Endodermal cell (in vitro differentiated cells): ENCODE data around the gene SPN. TPM values are rescaled to one million over a fixed set of nuclear protein-coding genes. Genes with fewer than 3 reads are reported as not detected.

Source experiments
- DNase-seq: peaks from one replicate; pipeline ENCODE4 v3.0.0-alpha.2; 2017
- H3K27ac ChIP-seq: 2 replicates; pipeline ENCODE4 v1.5.1; 2013; ENCODE audit warnings: mild to moderate bottlenecking, low read depth, low read length, moderate library complexity
- H3K27me3 ChIP-seq: 2 replicates; pipeline ENCODE4 v1.6.1; 2013; ENCODE audit warnings: mild to moderate bottlenecking, low read length, moderate library complexity; ENCODE audit not compliant: insufficient read depth, control insufficient read depth, poor library complexity, severe bottlenecking
- H3K36me3 ChIP-seq: 2 replicates; pipeline ENCODE4 v1.7.0; 2013; ENCODE audit warnings: mild to moderate bottlenecking, low read length, moderate library complexity; ENCODE audit not compliant: control insufficient read depth, insufficient read depth
- H3K4me1 ChIP-seq: one replicate; pipeline ENCODE4 v1.7.0; 2013; ENCODE audit warnings: low read length; ENCODE audit not compliant: control insufficient read depth, insufficient read depth
- H3K4me3 ChIP-seq: 2 replicates; pipeline ENCODE4 v1.5.1; 2013; ENCODE audit warnings: mild to moderate bottlenecking, low read length, moderate library complexity
- H3K9ac ChIP-seq: 2 replicates; pipeline ENCODE4 v1.6.1; 2013; ENCODE audit warnings: mild to moderate bottlenecking, low read length, moderate library complexity; ENCODE audit not compliant: poor library complexity, severe bottlenecking; ENCODE audit errors: extremely low read depth
- H3K9me3 ChIP-seq: 2 replicates; pipeline ENCODE4 v1.6.1; 2013; ENCODE audit warnings: mild to moderate bottlenecking, low read length, moderate library complexity; ENCODE audit not compliant: control insufficient read depth
- H3K27ac Mint-ChIP-seq: 2 replicates; pipeline ENCODE4 v1.8.0; 2020; ENCODE audit warnings: mixed read lengths
- H3K27me3 Mint-ChIP-seq: 2 replicates; pipeline ENCODE4 v1.8.0; 2021; ENCODE audit warnings: mild to moderate bottlenecking, mixed read lengths; ENCODE audit not compliant: insufficient read depth
- H3K36me3 Mint-ChIP-seq: 2 replicates; pipeline ENCODE4 v1.8.0; 2020; ENCODE audit warnings: low read depth, mixed read lengths
- H3K4me1 Mint-ChIP-seq: 2 replicates; pipeline ENCODE4 v1.8.0; 2020; ENCODE audit warnings: mixed read lengths
- H3K4me3 Mint-ChIP-seq: 2 replicates; pipeline ENCODE4 v1.8.0; 2020; ENCODE audit warnings: mild to moderate bottlenecking, moderate library complexity, mixed read lengths
- H3K9me3 Mint-ChIP-seq: 2 replicates; pipeline ENCODE4 v1.8.0; 2020; ENCODE audit warnings: mild to moderate bottlenecking, mixed read lengths
- WGBS, 2 experiments: methylation state at CpG; one replicate each; pipeline versions ENCODE4 v1.1.5 to v1.1.7; 2013; ENCODE audit warnings: missing lambda C conversion rate in 2 of 2, mixed read lengths in 1 of 2; ENCODE audit not compliant: insufficient coverage in 1 of 2, insufficient read length in 1 of 2; 5-methylcytosine and 5-hydroxymethylcytosine counted together
- total RNA-seq, 2 donors: library from RNA; stranded (reverse); fragmentation: NEBNext Ultra II Directional in 1 of 2; extraction: Animal tissue kit (Norgen Biotek cat#: 25700) in 1 of 2; gene quantifications; 2 replicates in 1 of 2; 3 replicates in 1 of 2; pipeline ENCODE4 v1.2.1, GENCODE V29; 2021
- TF ChIP-seq, protein P1 (sequence below): fragments of 200-600 bp; sonication (generic); conservative IDR thresholded peaks from 2 replicates; pipeline ENCODE4 v1.5.0; 2021; ENCODE audit warnings: antibody characterized with exemption, mild to moderate bottlenecking

Gene SPN
- total RNA-seq, 2 donors from 2014 or later: 0.86 TPM; not detected in 1

DNA sequence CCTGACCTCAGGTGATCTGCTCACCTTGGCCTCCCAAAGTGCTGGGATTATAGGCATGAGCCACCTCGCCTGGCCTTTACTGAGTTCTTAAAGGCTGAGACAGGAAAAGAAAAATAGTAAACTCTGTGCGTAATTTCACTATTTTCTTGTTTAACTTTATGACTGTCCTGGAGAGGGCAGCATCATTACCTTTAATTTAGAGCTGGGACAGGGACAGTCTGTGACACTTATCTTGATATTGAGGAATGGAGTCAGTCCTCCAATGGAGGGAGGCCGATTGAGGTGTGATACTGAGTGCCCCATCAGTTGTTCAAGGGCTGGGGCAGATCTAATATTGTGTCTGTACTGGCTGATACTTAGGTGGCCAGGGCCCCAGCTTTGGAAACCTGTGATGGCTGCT, 21.5 kb upstream of the SPN start:
- 84 to 93% methylated on average over 3 of the region's 3 CpGs for WGBS, 2 experiments
- H3K9ac ChIP-seq: no peak overlapping the region
- Mint-ChIP-seq H3K27me3 (no peaks in the 10 kb centered on the region), H3K9me3 (no peaks in the 10 kb centered on the region), H3K27ac (no peak overlapping the region), H3K4me1 (no peaks in the 10 kb centered on the region), H3K36me3 (no peaks in the 10 kb centered on the region), H3K4me3 (no peak overlapping the region)
- H3K9me3 ChIP-seq: no peaks in the 10 kb centered on the region
- no peak overlapping the region for H3K4me3 ChIP-seq
- H3K27me3 ChIP-seq: no peaks in the 10 kb centered on the region
- no peaks in the 10 kb centered on the region for H3K36me3 ChIP-seq
- H3K27ac ChIP-seq: no peak overlapping the region
- DNase-seq: no peak
- TF ChIP-seq, protein P1, sequence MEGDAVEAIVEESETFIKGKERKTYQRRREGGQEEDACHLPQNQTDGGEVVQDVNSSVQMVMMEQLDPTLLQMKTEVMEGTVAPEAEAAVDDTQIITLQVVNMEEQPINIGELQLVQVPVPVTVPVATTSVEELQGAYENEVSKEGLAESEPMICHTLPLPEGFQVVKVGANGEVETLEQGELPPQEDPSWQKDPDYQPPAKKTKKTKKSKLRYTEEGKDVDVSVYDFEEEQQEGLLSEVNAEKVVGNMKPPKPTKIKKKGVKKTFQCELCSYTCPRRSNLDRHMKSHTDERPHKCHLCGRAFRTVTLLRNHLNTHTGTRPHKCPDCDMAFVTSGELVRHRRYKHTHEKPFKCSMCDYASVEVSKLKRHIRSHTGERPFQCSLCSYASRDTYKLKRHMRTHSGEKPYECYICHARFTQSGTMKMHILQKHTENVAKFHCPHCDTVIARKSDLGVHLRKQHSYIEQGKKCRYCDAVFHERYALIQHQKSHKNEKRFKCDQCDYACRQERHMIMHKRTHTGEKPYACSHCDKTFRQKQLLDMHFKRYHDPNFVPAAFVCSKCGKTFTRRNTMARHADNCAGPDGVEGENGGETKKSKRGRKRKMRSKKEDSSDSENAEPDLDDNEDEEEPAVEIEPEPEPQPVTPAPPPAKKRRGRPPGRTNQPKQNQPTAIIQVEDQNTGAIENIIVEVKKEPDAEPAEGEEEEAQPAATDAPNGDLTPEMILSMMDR: peak; percentile 45
- no peaks in the 10 kb centered on the region for H3K4me1 ChIP-seq

DNA sequence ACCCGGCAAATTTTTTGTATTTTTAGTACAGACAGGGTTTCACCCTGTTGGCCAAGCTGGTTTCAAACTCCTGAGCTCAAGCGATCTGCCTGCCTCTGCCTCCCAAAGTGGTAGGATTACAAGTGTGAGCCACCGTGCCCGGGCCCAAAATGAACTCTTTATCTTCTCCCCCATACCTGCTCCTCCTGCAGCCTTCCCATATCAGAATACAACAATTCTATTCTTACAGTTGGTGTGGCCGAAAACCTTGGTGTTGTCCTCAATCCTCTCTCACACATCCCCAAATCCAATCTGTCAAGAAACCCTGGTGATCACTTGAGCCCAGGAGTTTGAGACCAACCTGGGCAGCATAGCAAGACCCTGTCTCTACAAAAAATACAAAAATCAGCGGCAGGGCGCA, 19.5 kb upstream of the SPN start:
- no peaks in the 10 kb centered on the region for H3K27me3 ChIP-seq
- TF ChIP-seq, protein P1: no peak
- WGBS, 2 experiments: 85 to 92% methylated on average over 6 to 7 of the region's 7 CpGs
- H3K27me3 Mint-ChIP-seq: no peaks in the 10 kb centered on the region
- no peaks in the 10 kb centered on the region for H3K36me3 Mint-ChIP-seq
- no peaks in the 10 kb centered on the region for H3K36me3 ChIP-seq
- H3K4me3 Mint-ChIP-seq: no peak overlapping the region
- no peaks in the 10 kb centered on the region for H3K4me1 ChIP-seq
- no peak overlapping the region for H3K9ac ChIP-seq
- no peak overlapping the region for H3K27ac ChIP-seq
- H3K9me3 ChIP-seq: no peaks in the 10 kb centered on the region
- no peak for DNase-seq
- H3K4me3 ChIP-seq: no peak overlapping the region
- no peak overlapping the region for H3K27ac Mint-ChIP-seq
- no peaks in the 10 kb centered on the region for H3K9me3 Mint-ChIP-seq
- H3K4me1 Mint-ChIP-seq: no peaks in the 10 kb centered on the region

DNA sequence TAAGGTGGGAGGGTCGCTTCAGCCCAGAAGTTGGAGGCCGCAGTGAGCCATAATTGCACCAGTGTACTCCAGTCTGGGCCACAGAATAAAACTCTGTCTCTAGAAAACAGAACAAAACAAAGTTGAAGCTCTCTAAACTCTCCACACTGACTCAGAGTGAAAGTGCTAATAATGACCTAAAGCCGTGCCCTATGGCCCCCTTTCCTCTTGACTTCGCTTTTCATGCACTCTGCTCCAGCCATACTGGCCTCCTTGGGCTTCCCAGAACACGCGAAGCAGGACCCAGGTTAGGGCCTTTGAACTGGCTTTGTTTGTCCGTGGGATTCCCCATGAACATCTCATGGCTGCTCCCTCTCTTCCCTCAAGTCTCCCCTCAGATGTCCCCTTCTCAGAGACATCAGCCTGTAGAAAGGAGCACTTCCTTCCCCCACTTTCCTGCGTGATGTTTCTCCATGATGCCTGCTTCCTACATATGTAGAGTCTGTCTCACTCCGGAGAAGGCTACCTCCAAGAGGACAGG, 18.6 kb upstream of the SPN start:
- DNase-seq: no peak
- H3K9me3 ChIP-seq: no peaks in the 10 kb centered on the region
- H3K4me1 ChIP-seq: no peaks in the 10 kb centered on the region
- H3K27ac ChIP-seq: no peak overlapping the region
- Mint-ChIP-seq H3K4me3 (no peak overlapping the region), H3K36me3 (no peaks in the 10 kb centered on the region), H3K27ac (no peak overlapping the region), H3K9me3 (no peaks in the 10 kb centered on the region), H3K4me1 (no peaks in the 10 kb centered on the region), H3K27me3 (no peaks in the 10 kb centered on the region)
- H3K36me3 ChIP-seq: no peaks in the 10 kb centered on the region
- H3K9ac ChIP-seq: no peak overlapping the region
- H3K4me3 ChIP-seq: no peak overlapping the region
- WGBS, 2 experiments: 93 to 95% methylated on average over 8 to 9 of the region's 9 CpGs
- no peaks in the 10 kb centered on the region for H3K27me3 ChIP-seq
- TF ChIP-seq, protein P1: no peak
